K562 (cell line): ENCODE data around the gene LTA. TPM values are rescaled to one million over a fixed set of nuclear protein-coding genes. Genes with fewer than 3 reads are reported as not detected.

Experiments
- ATAC-seq: fragments of 200-7000 bp; cut with Tn5 transposase; 3 replicates; pipeline ENCODE4 v1.9.1; 2020; ENCODE audit warnings: moderate library complexity
- BruUV-seq: library from RNA; stranded (reverse); fragments of 400-500 nt; replicated peaks from 2 replicates; lab custom pipeline; 2021; lab: Mats Ljungman, UMichigan
- CTCF ChIA-PET: fragments of 300-600 bp; formaldehyde crosslinking; extraction: SDS; loops from one replicate; lab custom pipeline; 2021; ENCODE audit warnings: low intra/inter-chr PET ratio; lab: Yijun Ruan, JAX
- POLR2A ChIA-PET: fragments of 300-600, 350-650 bp; sonication (Branson Sonifier 250); formaldehyde crosslinking; extraction: SDS; loops from one replicate; lab custom pipeline; 2021; ENCODE audit warnings: antibody characterized with exemption, inconsistent platforms; lab: Yijun Ruan, JAX
- DNase-seq, 4 experiments: peaks; one replicate each; pipeline versions ENCODE4 v3.0.0 to v3.0.0-alpha.2; 2011 to 2018; ENCODE audit warnings: low spot score in 3 of 4, mixed read lengths in 3 of 4; ENCODE audit errors: extremely low read depth in 1 of 4
- FAIRE-seq: peaks from 2 replicates; lab custom pipeline; 2011; peaks lifted over from hg19 to GRCh38; lab: Jason Lieb, UNC
- H2AFZ ChIP-seq: 2 replicates; pipeline ENCODE4 v1.6.0; 2011; ENCODE audit warnings: low read depth, low read length, control low read depth, inconsistent platforms
- H3K27ac ChIP-seq: fragments of 200-600 bp; 3 replicates; pipeline ENCODE4 v1.8.0; 2011; ENCODE audit warnings: low read depth, mild to moderate bottlenecking, control low read depth, inconsistent platforms, low read length, moderate library complexity, mixed read lengths; ENCODE audit errors: extremely low read depth
- H3K27me3 ChIP-seq, 2 experiments: fragments of 300-600 bp in 1 of 2; 2 replicates in 1 of 2; 3 replicates in 1 of 2; pipeline versions ENCODE4 v1.6.0 to v1.8.0; 2011; ENCODE audit warnings: inconsistent platforms in 2 of 2, low read length in 2 of 2, mild to moderate bottlenecking in 1 of 2, mixed read lengths in 1 of 2, moderate library complexity in 1 of 2; ENCODE audit not compliant: control insufficient read depth in 2 of 2, insufficient read depth in 2 of 2
- H3K36me3 ChIP-seq: fragments of 300-600 bp; 3 replicates; pipeline ENCODE4 v1.8.0; 2011; ENCODE audit warnings: mild to moderate bottlenecking, low read length, inconsistent platforms; ENCODE audit not compliant: control insufficient read depth, insufficient read depth
- H3K4me1 ChIP-seq, 2 experiments: fragments of 200-600 bp in 1 of 2; replicated peaks in 1 of 2; 2 replicates in 1 of 2; 3 replicates in 1 of 2; pipeline versions ENCODE4 v1.5.1 to v1.8.0; 2011; ENCODE audit warnings: inconsistent platforms in 2 of 2, low read length in 2 of 2, mild to moderate bottlenecking in 1 of 2, mixed read lengths in 1 of 2, moderate library complexity in 1 of 2; ENCODE audit not compliant: control insufficient read depth in 2 of 2, insufficient read depth in 2 of 2
- H3K4me2 ChIP-seq: 2 replicates; pipeline ENCODE4 v1.6.1; 2011; ENCODE audit warnings: low read length, control low read depth, inconsistent platforms, mixed read lengths; ENCODE audit not compliant: insufficient read depth
- H3K4me3 ChIP-seq: fragments of 200-600 bp; sonication (generic), shearing (Covaris generic); 2 replicates; pipeline ENCODE4 v1.5.1; 2016; ENCODE audit warnings: control low read depth, inconsistent platforms
- H3K79me2 ChIP-seq: fragments of 200-600 bp; 3 replicates; pipeline ENCODE4 v1.8.0; 2011; ENCODE audit warnings: low read length, inconsistent platforms; ENCODE audit not compliant: control insufficient read depth, insufficient read depth
- H3K9ac ChIP-seq, 2 experiments: 2 replicates each; pipeline versions ENCODE4 v1.6.0 to v1.6.1; 2011; ENCODE audit warnings: low read depth in 2 of 2, low read length in 2 of 2, control low read depth in 1 of 2, inconsistent platforms in 1 of 2, mild to moderate bottlenecking in 1 of 2, mixed read lengths in 1 of 2; ENCODE audit not compliant: insufficient read depth in 1 of 2
- H3K9me1 ChIP-seq: one replicate; pipeline ENCODE4 v1.6.0; 2011; ENCODE audit warnings: inconsistent platforms, mild to moderate bottlenecking, low read length, moderate library complexity; ENCODE audit not compliant: control insufficient read depth, insufficient read depth
- H3K9me3 ChIP-seq: replicated peaks from 2 replicates; pipeline ENCODE4 v1.5.1; 2011; ENCODE audit warnings: low read depth, low read length, inconsistent platforms; ENCODE audit not compliant: control insufficient read depth, insufficient read depth
- H4K20me1 ChIP-seq: replicated peaks from 2 replicates; pipeline ENCODE4 v1.6.1; 2011; ENCODE audit warnings: low read length, inconsistent platforms, mixed read lengths; ENCODE audit not compliant: control insufficient read depth, insufficient read depth
- ARID2 ChIP-seq: fragments of 450-650 bp; IDR thresholded peaks from 2 replicates; pipeline ENCODE4 v1.6.1; 2017; ENCODE audit warnings: antibody characterized with exemption, mild to moderate bottlenecking
- CBX1 ChIP-seq: sonication (generic); IDR thresholded peaks from 2 replicates; pipeline ENCODE4 v1.6.1; 2016; ENCODE audit warnings: antibody characterized with exemption, low read depth, mild to moderate bottlenecking
- ILF3 ChIP-seq: fragments of 450-650 bp; IDR thresholded peaks from 2 replicates; pipeline ENCODE4 v1.6.1; 2018; ENCODE audit warnings: antibody characterized with exemption, mild to moderate bottlenecking, moderate library complexity, borderline replicate concordance
- KLF10 ChIP-seq: fragments of 250-450 bp; sonication (Bioruptor Pico); IDR thresholded peaks from 2 replicates; pipeline ENCODE4 v1.6.1; 2021; ENCODE audit warnings: matching md5 sums
- LCOR ChIP-seq: sonication (generic); formaldehyde crosslinking; IDR thresholded peaks from 2 replicates; pipeline ENCODE4 v1.8.0; 2022; ENCODE audit warnings: mild to moderate bottlenecking, missing genetic modification reagents
- MYNN ChIP-seq, 2 experiments: sonication (generic); formaldehyde crosslinking in 1 of 2; IDR thresholded peaks; 2 replicates each; pipeline versions ENCODE4 v1.5.0 to v1.6.1; 2016 to 2020; ENCODE audit warnings: antibody characterized with exemption in 1 of 2, missing genetic modification reagents in 1 of 2
- POLR2AphosphoS2 ChIP-seq: IDR thresholded peaks from 2 replicates; pipeline ENCODE4 v1.6.1; 2012; ENCODE audit warnings: low read length, improper control_type of control experiment
- RBFOX2 ChIP-seq: fragments of 200-400 bp; formaldehyde crosslinking; IDR thresholded peaks from 2 replicates; pipeline ENCODE4 v1.6.1; 2017; ENCODE audit warnings: low read depth, mild to moderate bottlenecking, low read length, moderate library complexity
- SFPQ ChIP-seq: fragments of 200-400 bp; formaldehyde crosslinking; IDR thresholded peaks from 2 replicates; pipeline ENCODE4 v1.6.1; 2017; ENCODE audit warnings: mild to moderate bottlenecking, low read depth, low read length, moderate library complexity
- SIRT6 ChIP-seq: IDR thresholded peaks from one replicate; pipeline ENCODE4 v1.6.1; 2012; ENCODE audit warnings: low read depth, mild to moderate bottlenecking, control low read depth, inconsistent platforms, low read length, moderate library complexity
- THAP7 ChIP-seq: fragments of 250-450 bp; sonication (Bioruptor Pico); IDR thresholded peaks from 2 replicates; pipeline ENCODE4 v1.5.0; 2021
- THRAP3 ChIP-seq: fragments of 450-650 bp; IDR thresholded peaks from 2 replicates; pipeline ENCODE4 v1.6.1; 2016; ENCODE audit warnings: mild to moderate bottlenecking, inconsistent platforms, borderline replicate concordance
- ZFP91 ChIP-seq: sonication (generic); formaldehyde crosslinking; IDR thresholded peaks from 2 replicates; pipeline ENCODE4 v1.8.0; 2022; ENCODE audit warnings: mild to moderate bottlenecking, missing genetic modification reagents
- ZNF143 ChIP-seq: sonication (generic); formaldehyde crosslinking; IDR thresholded peaks from 2 replicates; pipeline ENCODE4 v1.9.0; 2022; ENCODE audit warnings: mild to moderate bottlenecking, missing genetic modification reagents
- ZNF232 ChIP-seq: sonication (generic); formaldehyde crosslinking; IDR thresholded peaks from 2 replicates; pipeline ENCODE4 v1.8.0; 2022; ENCODE audit warnings: mild to moderate bottlenecking, missing genetic modification reagents
- WGBS: fragments of 100-300 bp; shearing (Covaris generic); methylation state at CpG from one replicate; pipeline ENCODE4 v1.1.6; 2016; ENCODE audit warnings: low coverage, mixed read lengths; ENCODE audit not compliant: insufficient coverage; ENCODE audit errors: missing lambda C conversion rate; 5-methylcytosine and 5-hydroxymethylcytosine counted together
- in situ Hi-C: fragments of 300-500 bp; cut with MboI; formaldehyde crosslinking; loops from 4 replicates; pipeline ENCODE4 v1.15.0; 2018; ENCODE audit warnings: inconsistent platforms, mixed read lengths
- intact Hi-C: fragments of 100-400 bp; cut with micrococcal nuclease; formaldehyde crosslinking; loops from 2 replicates; pipeline ENCODE4 v1.14.2; 2022
- polyA plus RNA-seq, 8 experiments: library from polyadenylated mRNA; depleted of rRNA in 4 of 8; stranded (reverse) in 5 of 8; unstranded in 3 of 8; fragments of >200 nt; fragmentation: Nextera tagmentation in 2 of 8; fragmentation: Illumina TruSeq in 1 of 8; extraction: Ambion mirVana in 2 of 8; extraction: Trizol in 1 of 8; gene quantifications; 2 replicates each; pipeline versions ENCODE4 v1.2.1 to v1.2.3, GENCODE V29; 2011 to 2014; ENCODE audit warnings: inconsistent platforms in 1 of 8, missing spikeins in 1 of 8
- total RNA-seq, 7 experiments: library from RNA; depleted of rRNA in 6 of 7; stranded (reverse); fragments of >200 nt in 6 of 7; fragmentation: Illumina TruSeq in 2 of 7; extraction: Trizol in 2 of 7; gene quantifications; 2 replicates each; pipeline versions ENCODE4 v1.2.1 to v1.2.3, GENCODE V29; 2011 to 2021; ENCODE audit warnings: low replicate concordance in 1 of 7

LTA gene
- total and polyA plus RNA-seq, 9 of the 15 experiments (the other 6 are each of a cell fraction or from before 2014, with no cell fraction given), result 0.80 TPM; not detected in 8

GRCh38 chr6:31529329-31530150 lies 42.5 kb upstream of the LTA start:
- Histone ChIP-seq H3K9ac (peak overlapping the region in 1 of 2 experiments; percentile 53; a peak in 2 of 4 replicates), H3K4me1 (peaks cover 10 to 23% of the 10 kb centered on the region in 2 experiments), H3K79me2 (peaks cover 14% of the 10 kb centered on the region; the same call in 2 of the 3 replicates), H3K4me3 (no peak overlapping the region), H3K9me1 (peaks cover 2% of the 10 kb centered on the region), H3K27ac (peak overlapping the region; percentile 11; the same call in 1 of the 3 replicates), H3K9me3 (no peaks in the 10 kb centered on the region), H3K36me3 (peaks cover 51% of the 10 kb centered on the region), H2AFZ (no peak overlapping the region), H3K4me2 (no peak overlapping the region), H3K27me3 (no peaks in the 10 kb centered on the region), H4K20me1 (peaks cover 20% of the 10 kb centered on the region; the same call in 1 of the 2 replicates)
- DNase-seq, result no peak
- WGBS, result 57% methylated on average over 12 of the region's 12 CpGs
- no TSS peak for BruUV-seq
- in situ Hi-C loops (loop anchor here (5.0 to 25.0 kb wide), 2 partner anchors 32 to 1433 kb away; partner anchors contain the start of genes BRD2, HLA-DMA and MICB), intact Hi-C loops (loop anchor here (5.0 kb wide), 1 partner anchor 37 kb away; no protein-coding TSS in a partner anchor)
- ATAC-seq, result peak; percentile 48
- CTCF ChIA-PET, result no interaction called here
- FAIRE-seq, result no peak
- POLR2A ChIA-PET, result interaction anchor here (0.6 to 6.3 kb wide), 12 partner anchors 10 to 1010 kb away, joined by 3 to 107 read pairs (median 4); partner anchors contain the start of genes DDX39B, MICB and VARS2
- TF ChIP-seq MYNN (IDR thresholded peaks at IDR 0.05), result peak; percentile 54; the same call in 1 of the 2 replicates
- no peak for TF ChIP-seq MYNN (CRISPR knock-in tag; IDR thresholded peaks at IDR 0.05)
- TF ChIP-seq THRAP3, result 0 out of 2 replicates have a peak, but pooled peaks have one; percentile 66
- 0 out of 2 replicates have a peak, but pooled peaks have one; percentile 20 for TF ChIP-seq LCOR (CRISPR knock-in tag)
- no peak for TF ChIP-seq SFPQ
- TF ChIP-seq SIRT6, result no peak
- TF ChIP-seq ILF3, result peak; percentile 67; the same call in 1 of the 2 replicates
- no peak for TF ChIP-seq ZFP91 (CRISPR knock-in tag)
- TF ChIP-seq ARID2, result no peak
- TF ChIP-seq CBX1, result 0 out of 2 replicates have a peak, but pooled peaks have one; percentile 44
- TF ChIP-seq RBFOX2, result peak; percentile 54
- peak; percentile 41; the same call in 1 of the 2 replicates for TF ChIP-seq KLF10 (CRISPR knock-in tag)
- TF ChIP-seq ZNF143 (CRISPR knock-in tag), result no peak
- TF ChIP-seq THAP7 (CRISPR knock-in tag), result no peak
- no peak for TF ChIP-seq ZNF232 (CRISPR knock-in tag)
- peak; percentile 90 for TF ChIP-seq POLR2AphosphoS2
